ENCODE data around the gene PPP1R16B. TPM values are rescaled to one million over a fixed set of nuclear protein-coding genes. Genes with fewer than 3 reads are reported as not detected.

Gene PPP1R16B
- total and polyA plus RNA-seq, 2 of the 8 experiments (the other 6 are each of a cell fraction or from before 2014, with no cell fraction given): 2.6 to 8.9 TPM

- TF ChIP-seq, protein P1, sequence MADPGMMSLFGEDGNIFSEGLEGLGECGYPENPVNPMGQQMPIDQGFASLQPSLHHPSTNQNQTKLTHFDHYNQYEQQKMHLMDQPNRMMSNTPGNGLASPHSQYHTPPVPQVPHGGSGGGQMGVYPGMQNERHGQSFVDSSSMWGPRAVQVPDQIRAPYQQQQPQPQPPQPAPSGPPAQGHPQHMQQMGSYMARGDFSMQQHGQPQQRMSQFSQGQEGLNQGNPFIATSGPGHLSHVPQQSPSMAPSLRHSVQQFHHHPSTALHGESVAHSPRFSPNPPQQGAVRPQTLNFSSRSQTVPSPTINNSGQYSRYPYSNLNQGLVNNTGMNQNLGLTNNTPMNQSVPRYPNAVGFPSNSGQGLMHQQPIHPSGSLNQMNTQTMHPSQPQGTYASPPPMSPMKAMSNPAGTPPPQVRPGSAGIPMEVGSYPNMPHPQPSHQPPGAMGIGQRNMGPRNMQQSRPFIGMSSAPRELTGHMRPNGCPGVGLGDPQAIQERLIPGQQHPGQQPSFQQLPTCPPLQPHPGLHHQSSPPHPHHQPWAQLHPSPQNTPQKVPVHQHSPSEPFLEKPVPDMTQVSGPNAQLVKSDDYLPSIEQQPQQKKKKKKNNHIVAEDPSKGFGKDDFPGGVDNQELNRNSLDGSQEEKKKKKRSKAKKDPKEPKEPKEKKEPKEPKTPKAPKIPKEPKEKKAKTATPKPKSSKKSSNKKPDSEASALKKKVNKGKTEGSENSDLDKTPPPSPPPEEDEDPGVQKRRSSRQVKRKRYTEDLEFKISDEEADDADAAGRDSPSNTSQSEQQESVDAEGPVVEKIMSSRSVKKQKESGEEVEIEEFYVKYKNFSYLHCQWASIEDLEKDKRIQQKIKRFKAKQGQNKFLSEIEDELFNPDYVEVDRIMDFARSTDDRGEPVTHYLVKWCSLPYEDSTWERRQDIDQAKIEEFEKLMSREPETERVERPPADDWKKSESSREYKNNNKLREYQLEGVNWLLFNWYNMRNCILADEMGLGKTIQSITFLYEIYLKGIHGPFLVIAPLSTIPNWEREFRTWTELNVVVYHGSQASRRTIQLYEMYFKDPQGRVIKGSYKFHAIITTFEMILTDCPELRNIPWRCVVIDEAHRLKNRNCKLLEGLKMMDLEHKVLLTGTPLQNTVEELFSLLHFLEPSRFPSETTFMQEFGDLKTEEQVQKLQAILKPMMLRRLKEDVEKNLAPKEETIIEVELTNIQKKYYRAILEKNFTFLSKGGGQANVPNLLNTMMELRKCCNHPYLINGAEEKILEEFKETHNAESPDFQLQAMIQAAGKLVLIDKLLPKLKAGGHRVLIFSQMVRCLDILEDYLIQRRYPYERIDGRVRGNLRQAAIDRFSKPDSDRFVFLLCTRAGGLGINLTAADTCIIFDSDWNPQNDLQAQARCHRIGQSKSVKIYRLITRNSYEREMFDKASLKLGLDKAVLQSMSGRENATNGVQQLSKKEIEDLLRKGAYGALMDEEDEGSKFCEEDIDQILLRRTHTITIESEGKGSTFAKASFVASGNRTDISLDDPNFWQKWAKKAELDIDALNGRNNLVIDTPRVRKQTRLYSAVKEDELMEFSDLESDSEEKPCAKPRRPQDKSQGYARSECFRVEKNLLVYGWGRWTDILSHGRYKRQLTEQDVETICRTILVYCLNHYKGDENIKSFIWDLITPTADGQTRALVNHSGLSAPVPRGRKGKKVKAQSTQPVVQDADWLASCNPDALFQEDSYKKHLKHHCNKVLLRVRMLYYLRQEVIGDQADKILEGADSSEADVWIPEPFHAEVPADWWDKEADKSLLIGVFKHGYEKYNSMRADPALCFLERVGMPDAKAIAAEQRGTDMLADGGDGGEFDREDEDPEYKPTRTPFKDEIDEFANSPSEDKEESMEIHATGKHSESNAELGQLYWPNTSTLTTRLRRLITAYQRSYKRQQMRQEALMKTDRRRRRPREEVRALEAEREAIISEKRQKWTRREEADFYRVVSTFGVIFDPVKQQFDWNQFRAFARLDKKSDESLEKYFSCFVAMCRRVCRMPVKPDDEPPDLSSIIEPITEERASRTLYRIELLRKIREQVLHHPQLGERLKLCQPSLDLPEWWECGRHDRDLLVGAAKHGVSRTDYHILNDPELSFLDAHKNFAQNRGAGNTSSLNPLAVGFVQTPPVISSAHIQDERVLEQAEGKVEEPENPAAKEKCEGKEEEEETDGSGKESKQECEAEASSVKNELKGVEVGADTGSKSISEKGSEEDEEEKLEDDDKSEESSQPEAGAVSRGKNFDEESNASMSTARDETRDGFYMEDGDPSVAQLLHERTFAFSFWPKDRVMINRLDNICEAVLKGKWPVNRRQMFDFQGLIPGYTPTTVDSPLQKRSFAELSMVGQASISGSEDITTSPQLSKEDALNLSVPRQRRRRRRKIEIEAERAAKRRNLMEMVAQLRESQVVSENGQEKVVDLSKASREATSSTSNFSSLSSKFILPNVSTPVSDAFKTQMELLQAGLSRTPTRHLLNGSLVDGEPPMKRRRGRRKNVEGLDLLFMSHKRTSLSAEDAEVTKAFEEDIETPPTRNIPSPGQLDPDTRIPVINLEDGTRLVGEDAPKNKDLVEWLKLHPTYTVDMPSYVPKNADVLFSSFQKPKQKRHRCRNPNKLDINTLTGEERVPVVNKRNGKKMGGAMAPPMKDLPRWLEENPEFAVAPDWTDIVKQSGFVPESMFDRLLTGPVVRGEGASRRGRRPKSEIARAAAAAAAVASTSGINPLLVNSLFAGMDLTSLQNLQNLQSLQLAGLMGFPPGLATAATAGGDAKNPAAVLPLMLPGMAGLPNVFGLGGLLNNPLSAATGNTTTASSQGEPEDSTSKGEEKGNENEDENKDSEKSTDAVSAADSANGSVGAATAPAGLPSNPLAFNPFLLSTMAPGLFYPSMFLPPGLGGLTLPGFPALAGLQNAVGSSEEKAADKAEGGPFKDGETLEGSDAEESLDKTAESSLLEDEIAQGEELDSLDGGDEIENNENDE (IDR thresholded peaks at IDR 0.05; ENCODE audit: insufficient replicate concordance, low read length): no peak
- TF ChIP-seq HDAC6 (IDR thresholded peaks at IDR 0.05; ENCODE audit: low read depth, low read length) (no peak), TCF12 (IDR thresholded peaks at IDR 0.05; ENCODE audit: low read depth, low read length) (no peak), RXRA (IDR thresholded peaks at IDR 0.05; ENCODE audit: insufficient read depth, low read depth, low read length) (no peak), NRF1 (IDR thresholded peaks at IDR 0.05; ENCODE audit: low read depth, low read length) (no peak), CBX5 (IDR thresholded peaks at IDR 0.05; ENCODE audit: low read depth, low read length) (no peak), KDM5A (IDR thresholded peaks at IDR 0.05; ENCODE audit: low read length) (no peak), HDAC2 (IDR thresholded peaks at IDR 0.05; ENCODE audit: borderline replicate concordance in 1 of 2, low read depth in 2 of 2, low read length in 2 of 2) (no peak)
Observed at GRCh38 chr20:38963745-38964144, 158.2 kb downstream of the PPP1R16B start (continued).
